ENCODE measurements around the gene FNDC11. TPM values are rescaled to one million over a fixed set of nuclear protein-coding genes. Genes with fewer than 3 reads are reported as not detected.

FNDC11 gene
- total and polyA plus RNA-seq, 2 of the 13 experiments (the other 11 are each of a cell fraction or from before 2014, with no cell fraction given): 0.07 TPM; not detected in 1

DNA sequence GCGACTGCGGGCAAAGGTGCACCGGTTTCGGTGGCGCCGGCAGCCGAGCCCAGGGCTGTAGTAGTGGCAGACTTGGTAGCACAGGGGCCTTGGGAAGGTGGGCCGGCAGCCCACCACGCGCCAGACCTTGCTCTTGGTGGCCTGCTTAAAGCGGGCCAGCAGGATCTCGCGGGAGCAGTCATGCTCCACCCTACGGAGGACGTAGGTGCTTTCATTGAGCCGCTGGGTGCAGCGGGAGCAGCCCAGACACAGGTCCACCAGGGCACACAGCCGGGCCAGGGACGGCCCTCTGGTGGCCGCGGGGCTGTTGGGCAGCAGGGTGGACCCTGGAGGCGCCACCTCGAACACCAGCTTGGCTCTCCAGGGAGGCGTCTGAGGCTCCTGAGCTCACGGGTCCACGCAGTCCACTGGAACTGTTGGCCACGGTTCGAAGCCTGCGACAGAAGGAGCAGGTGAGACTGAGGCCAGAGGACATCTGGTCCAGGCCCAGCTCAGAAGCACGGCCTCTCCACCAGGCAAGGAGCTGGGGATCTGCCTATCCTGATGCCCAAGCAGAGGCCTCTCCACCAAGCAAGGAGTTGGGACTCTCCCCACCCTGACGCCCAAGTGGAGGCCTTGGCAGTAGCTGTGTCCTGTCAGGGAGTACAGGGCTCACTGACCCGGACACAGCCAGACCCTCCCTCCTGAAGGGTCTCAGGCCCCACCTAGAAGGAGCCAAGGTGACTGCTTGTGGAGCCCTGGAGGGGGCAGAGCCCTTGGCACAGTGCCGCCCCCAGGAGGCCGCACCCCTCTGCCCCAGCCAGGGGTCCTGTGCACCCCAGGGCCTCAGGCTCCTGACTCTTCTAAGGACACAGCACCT lies 19.1 kb downstream of the FNDC11 start (continued):
- TF ChIP-seq, protein P1, sequence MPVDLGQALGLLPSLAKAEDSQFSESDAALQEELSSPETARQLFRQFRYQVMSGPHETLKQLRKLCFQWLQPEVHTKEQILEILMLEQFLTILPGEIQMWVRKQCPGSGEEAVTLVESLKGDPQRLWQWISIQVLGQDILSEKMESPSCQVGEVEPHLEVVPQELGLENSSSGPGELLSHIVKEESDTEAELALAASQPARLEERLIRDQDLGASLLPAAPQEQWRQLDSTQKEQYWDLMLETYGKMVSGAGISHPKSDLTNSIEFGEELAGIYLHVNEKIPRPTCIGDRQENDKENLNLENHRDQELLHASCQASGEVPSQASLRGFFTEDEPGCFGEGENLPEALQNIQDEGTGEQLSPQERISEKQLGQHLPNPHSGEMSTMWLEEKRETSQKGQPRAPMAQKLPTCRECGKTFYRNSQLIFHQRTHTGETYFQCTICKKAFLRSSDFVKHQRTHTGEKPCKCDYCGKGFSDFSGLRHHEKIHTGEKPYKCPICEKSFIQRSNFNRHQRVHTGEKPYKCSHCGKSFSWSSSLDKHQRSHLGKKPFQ (CRISPR knock-in tag; IDR thresholded peaks at IDR 0.05; ENCODE audit: insufficient replicate concordance): peak; percentile 36
- TF ChIP-seq PCBP1 (IDR thresholded peaks at IDR 0.05; ENCODE audit: borderline replicate concordance, low read depth, low read length): no peak
- 0 out of 2 replicates have a peak, but pooled peaks have one; percentile 79 for TF ChIP-seq EEA1 (CRISPR knock-in tag; IDR thresholded peaks at IDR 0.05; ENCODE audit: borderline replicate concordance)
- TF ChIP-seq E2F2 (CRISPR knock-in tag; IDR thresholded peaks at IDR 0.05; ENCODE audit: borderline replicate concordance): no peak
- TF ChIP-seq, protein P2, sequence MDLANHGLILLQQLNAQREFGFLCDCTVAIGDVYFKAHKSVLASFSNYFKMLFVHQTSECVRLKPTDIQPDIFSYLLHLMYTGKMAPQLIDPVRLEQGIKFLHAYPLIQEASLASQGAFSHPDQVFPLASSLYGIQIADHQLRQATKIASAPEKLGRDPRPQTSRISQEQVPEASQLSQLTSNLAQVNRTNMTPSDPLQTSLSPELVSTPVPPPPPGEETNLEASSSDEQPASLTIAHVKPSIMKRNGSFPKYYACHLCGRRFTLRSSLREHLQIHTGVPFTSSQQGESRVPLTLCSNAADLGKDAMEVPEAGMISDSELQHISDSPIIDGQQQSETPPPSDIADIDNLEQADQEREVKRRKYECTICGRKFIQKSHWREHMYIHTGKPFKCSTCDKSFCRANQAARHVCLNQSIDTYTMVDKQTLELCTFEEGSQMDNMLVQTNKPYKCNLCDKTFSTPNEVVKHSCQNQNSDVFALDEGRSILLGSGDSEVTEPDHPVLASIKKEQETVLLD (CRISPR knock-in tag; IDR thresholded peaks at IDR 0.05; ENCODE audit: low read depth): no peak
- TF ChIP-seq HNF4A (CRISPR knock-in tag; IDR thresholded peaks at IDR 0.05): peak; percentile 63
- TF ChIP-seq, protein P3, sequence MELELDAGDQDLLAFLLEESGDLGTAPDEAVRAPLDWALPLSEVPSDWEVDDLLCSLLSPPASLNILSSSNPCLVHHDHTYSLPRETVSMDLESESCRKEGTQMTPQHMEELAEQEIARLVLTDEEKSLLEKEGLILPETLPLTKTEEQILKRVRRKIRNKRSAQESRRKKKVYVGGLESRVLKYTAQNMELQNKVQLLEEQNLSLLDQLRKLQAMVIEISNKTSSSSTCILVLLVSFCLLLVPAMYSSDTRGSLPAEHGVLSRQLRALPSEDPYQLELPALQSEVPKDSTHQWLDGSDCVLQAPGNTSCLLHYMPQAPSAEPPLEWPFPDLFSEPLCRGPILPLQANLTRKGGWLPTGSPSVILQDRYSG (CRISPR knock-in tag; IDR thresholded peaks at IDR 0.05): no peak
- TF ChIP-seq, protein P4, sequence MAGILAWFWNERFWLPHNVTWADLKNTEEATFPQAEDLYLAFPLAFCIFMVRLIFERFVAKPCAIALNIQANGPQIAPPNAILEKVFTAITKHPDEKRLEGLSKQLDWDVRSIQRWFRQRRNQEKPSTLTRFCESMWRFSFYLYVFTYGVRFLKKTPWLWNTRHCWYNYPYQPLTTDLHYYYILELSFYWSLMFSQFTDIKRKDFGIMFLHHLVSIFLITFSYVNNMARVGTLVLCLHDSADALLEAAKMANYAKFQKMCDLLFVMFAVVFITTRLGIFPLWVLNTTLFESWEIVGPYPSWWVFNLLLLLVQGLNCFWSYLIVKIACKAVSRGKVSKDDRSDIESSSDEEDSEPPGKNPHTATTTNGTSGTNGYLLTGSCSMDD (CRISPR knock-in tag; IDR thresholded peaks at IDR 0.05): no peak
- no peak for TF ChIP-seq ZNF232 (CRISPR knock-in tag; IDR thresholded peaks at IDR 0.05; ENCODE audit: borderline replicate concordance)
- TF ChIP-seq SIX4 (CRISPR knock-in tag; IDR thresholded peaks at IDR 0.05): no peak
- peak; percentile 47; the same call in 1 of the 2 replicates for TF ChIP-seq ZNF614 (CRISPR knock-in tag; IDR thresholded peaks at IDR 0.05; ENCODE audit: borderline replicate concordance)
- no peak; the same call in 1 of the 2 replicates for TF ChIP-seq DNMT1 (CRISPR knock-in tag; IDR thresholded peaks at IDR 0.05)
- TF ChIP-seq, protein P5, sequence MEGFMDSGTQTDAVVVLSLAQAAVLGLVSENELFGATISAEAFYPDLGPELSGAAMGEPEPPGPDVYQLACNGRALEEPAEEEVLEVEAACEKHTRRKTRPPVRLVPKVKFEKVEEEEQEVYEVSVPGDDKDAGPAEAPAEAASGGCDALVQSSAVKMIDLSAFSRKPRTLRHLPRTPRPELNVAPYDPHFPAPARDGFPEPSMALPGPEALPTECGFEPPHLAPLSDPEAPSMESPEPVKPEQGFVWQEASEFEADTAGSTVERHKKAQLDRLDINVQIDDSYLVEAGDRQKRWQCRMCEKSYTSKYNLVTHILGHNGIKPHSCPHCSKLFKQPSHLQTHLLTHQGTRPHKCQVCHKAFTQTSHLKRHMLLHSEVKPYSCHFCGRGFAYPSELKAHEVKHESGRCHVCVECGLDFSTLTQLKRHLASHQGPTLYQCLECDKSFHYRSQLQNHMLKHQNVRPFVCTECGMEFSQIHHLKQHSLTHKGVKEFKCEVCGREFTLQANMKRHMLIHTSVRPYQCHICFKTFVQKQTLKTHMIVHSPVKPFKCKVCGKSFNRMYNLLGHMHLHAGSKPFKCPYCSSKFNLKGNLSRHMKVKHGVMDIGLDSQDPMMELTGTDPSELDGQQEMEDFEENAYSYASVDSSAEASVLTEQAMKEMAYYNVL (CRISPR knock-in tag; IDR thresholded peaks at IDR 0.05; ENCODE audit: borderline replicate concordance): peak; percentile 52; the same call in 1 of the 2 replicates
- TF ChIP-seq, protein P6, sequence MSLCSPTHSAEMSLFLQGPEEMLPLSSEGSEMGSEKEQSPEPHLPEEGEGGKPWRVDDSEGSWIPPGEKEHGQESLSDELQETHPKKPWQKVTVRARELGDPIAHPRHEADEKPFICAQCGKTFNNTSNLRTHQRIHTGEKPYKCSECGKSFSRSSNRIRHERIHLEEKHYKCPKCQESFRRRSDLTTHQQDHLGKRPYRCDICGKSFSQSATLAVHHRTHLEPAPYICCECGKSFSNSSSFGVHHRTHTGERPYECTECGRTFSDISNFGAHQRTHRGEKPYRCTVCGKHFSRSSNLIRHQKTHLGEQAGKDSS (CRISPR knock-in tag; IDR thresholded peaks at IDR 0.05; ENCODE audit: borderline replicate concordance, low read depth): no peak
- peak; percentile 40; the same call in 1 of the 2 replicates for TF ChIP-seq CAMTA2 (CRISPR knock-in tag; IDR thresholded peaks at IDR 0.05; ENCODE audit: borderline replicate concordance)
- TF ChIP-seq LBX2 (CRISPR knock-in tag; IDR thresholded peaks at IDR 0.05; ENCODE audit: borderline replicate concordance): no peak

All from HepG2 (cell line).